K562 (cell line): Measurements from ENCODE around the gene LAMA3. TPM values are rescaled to one million over a fixed set of nuclear protein-coding genes. Genes with fewer than 3 reads are reported as not detected.

Experiments used
- ATAC-seq: fragments of 200-7000 bp; cut with Tn5 transposase; 3 replicates; pipeline ENCODE4 v1.9.1; 2020; ENCODE audit warnings: moderate library complexity
- BruUV-seq: library from RNA; stranded (reverse); fragments of 400-500 nt; replicated peaks from 2 replicates; lab custom pipeline; 2021; lab: Mats Ljungman, UMichigan
- CTCF ChIA-PET: fragments of 300-600 bp; formaldehyde crosslinking; extraction: SDS; loops from one replicate; lab custom pipeline; 2021; ENCODE audit warnings: low intra/inter-chr PET ratio; lab: Yijun Ruan, JAX
- POLR2A ChIA-PET: fragments of 300-600, 350-650 bp; sonication (Branson Sonifier 250); formaldehyde crosslinking; extraction: SDS; loops from one replicate; lab custom pipeline; 2021; ENCODE audit warnings: antibody characterized with exemption, inconsistent platforms; lab: Yijun Ruan, JAX
- DNase-seq, 4 experiments: peaks; one replicate each; pipeline versions ENCODE4 v3.0.0 to v3.0.0-alpha.2; 2011 to 2018; ENCODE audit warnings: low spot score in 3 of 4, mixed read lengths in 3 of 4; ENCODE audit errors: extremely low read depth in 1 of 4
- FAIRE-seq: peaks from 2 replicates; lab custom pipeline; 2011; peaks lifted over from hg19 to GRCh38; lab: Jason Lieb, UNC
- H2AFZ ChIP-seq: 2 replicates; pipeline ENCODE4 v1.6.0; 2011; ENCODE audit warnings: low read depth, low read length, control low read depth, inconsistent platforms
- H3K27ac ChIP-seq: fragments of 200-600 bp; 3 replicates; pipeline ENCODE4 v1.8.0; 2011; ENCODE audit warnings: low read depth, mild to moderate bottlenecking, control low read depth, inconsistent platforms, low read length, moderate library complexity, mixed read lengths; ENCODE audit errors: extremely low read depth
- H3K27me3 ChIP-seq, 2 experiments: fragments of 300-600 bp in 1 of 2; 2 replicates in 1 of 2; 3 replicates in 1 of 2; pipeline versions ENCODE4 v1.6.0 to v1.8.0; 2011; ENCODE audit warnings: inconsistent platforms in 2 of 2, low read length in 2 of 2, mild to moderate bottlenecking in 1 of 2, mixed read lengths in 1 of 2, moderate library complexity in 1 of 2; ENCODE audit not compliant: control insufficient read depth in 2 of 2, insufficient read depth in 2 of 2
- H3K36me3 ChIP-seq: fragments of 300-600 bp; 3 replicates; pipeline ENCODE4 v1.8.0; 2011; ENCODE audit warnings: mild to moderate bottlenecking, low read length, inconsistent platforms; ENCODE audit not compliant: control insufficient read depth, insufficient read depth
- H3K4me1 ChIP-seq, 2 experiments: fragments of 200-600 bp in 1 of 2; replicated peaks in 1 of 2; 2 replicates in 1 of 2; 3 replicates in 1 of 2; pipeline versions ENCODE4 v1.5.1 to v1.8.0; 2011; ENCODE audit warnings: inconsistent platforms in 2 of 2, low read length in 2 of 2, mild to moderate bottlenecking in 1 of 2, mixed read lengths in 1 of 2, moderate library complexity in 1 of 2; ENCODE audit not compliant: control insufficient read depth in 2 of 2, insufficient read depth in 2 of 2
- H3K4me2 ChIP-seq: 2 replicates; pipeline ENCODE4 v1.6.1; 2011; ENCODE audit warnings: low read length, control low read depth, inconsistent platforms, mixed read lengths; ENCODE audit not compliant: insufficient read depth
- H3K4me3 ChIP-seq: fragments of 200-600 bp; sonication (generic), shearing (Covaris generic); 2 replicates; pipeline ENCODE4 v1.5.1; 2016; ENCODE audit warnings: control low read depth, inconsistent platforms
- H3K79me2 ChIP-seq: fragments of 200-600 bp; 3 replicates; pipeline ENCODE4 v1.8.0; 2011; ENCODE audit warnings: low read length, inconsistent platforms; ENCODE audit not compliant: control insufficient read depth, insufficient read depth
- H3K9ac ChIP-seq, 2 experiments: 2 replicates each; pipeline versions ENCODE4 v1.6.0 to v1.6.1; 2011; ENCODE audit warnings: low read depth in 2 of 2, low read length in 2 of 2, control low read depth in 1 of 2, inconsistent platforms in 1 of 2, mild to moderate bottlenecking in 1 of 2, mixed read lengths in 1 of 2; ENCODE audit not compliant: insufficient read depth in 1 of 2
- H3K9me1 ChIP-seq: one replicate; pipeline ENCODE4 v1.6.0; 2011; ENCODE audit warnings: inconsistent platforms, mild to moderate bottlenecking, low read length, moderate library complexity; ENCODE audit not compliant: control insufficient read depth, insufficient read depth
- H3K9me3 ChIP-seq: replicated peaks from 2 replicates; pipeline ENCODE4 v1.5.1; 2011; ENCODE audit warnings: low read depth, low read length, inconsistent platforms; ENCODE audit not compliant: control insufficient read depth, insufficient read depth
- H4K20me1 ChIP-seq: replicated peaks from 2 replicates; pipeline ENCODE4 v1.6.1; 2011; ENCODE audit warnings: low read length, inconsistent platforms, mixed read lengths; ENCODE audit not compliant: control insufficient read depth, insufficient read depth
- CREBBP ChIP-seq: IDR thresholded peaks from one replicate; pipeline ENCODE4 v1.6.1; 2012; ENCODE audit warnings: low read depth, mild to moderate bottlenecking, control low read depth, inconsistent platforms, low read length
- E2F8 ChIP-seq: fragments of 450-650 bp; IDR thresholded peaks from 2 replicates; pipeline ENCODE4 v1.7.1; 2018; ENCODE audit warnings: mild to moderate bottlenecking, low read depth; ENCODE audit not compliant: partially characterized antibody
- IRF9 ChIP-seq: fragments of 450-650 bp; IDR thresholded peaks from 2 replicates; pipeline ENCODE4 v1.6.1; 2016; ENCODE audit warnings: missing biosample characterization, missing genetic modification characterization
- PHB2 ChIP-seq: fragments of 450-650 bp; IDR thresholded peaks from 2 replicates; pipeline ENCODE4 v1.6.1; 2017; ENCODE audit warnings: low read depth
- THRB ChIP-seq: fragments of 450-650 bp; formaldehyde crosslinking; conservative IDR thresholded peaks from 2 replicates; pipeline ENCODE4 v1.4.0; 2022; ENCODE audit warnings: mild to moderate bottlenecking, missing genetic modification characterization
- ZFX ChIP-seq: sonication (generic); formaldehyde crosslinking; IDR thresholded peaks from 2 replicates; pipeline ENCODE4 v1.8.0; 2022; ENCODE audit warnings: mild to moderate bottlenecking, missing genetic modification reagents, moderate library complexity
- WGBS: fragments of 100-300 bp; shearing (Covaris generic); methylation state at CpG from one replicate; pipeline ENCODE4 v1.1.6; 2016; ENCODE audit warnings: low coverage, mixed read lengths; ENCODE audit not compliant: insufficient coverage; ENCODE audit errors: missing lambda C conversion rate; 5-methylcytosine and 5-hydroxymethylcytosine counted together
- in situ Hi-C: fragments of 300-500 bp; cut with MboI; formaldehyde crosslinking; loops from 4 replicates; pipeline ENCODE4 v1.15.0; 2018; ENCODE audit warnings: inconsistent platforms, mixed read lengths
- intact Hi-C: fragments of 100-400 bp; cut with micrococcal nuclease; formaldehyde crosslinking; loops from 2 replicates; pipeline ENCODE4 v1.14.2; 2022
- polyA plus RNA-seq, 8 experiments: library from polyadenylated mRNA; depleted of rRNA in 4 of 8; stranded (reverse) in 5 of 8; unstranded in 3 of 8; fragments of >200 nt; fragmentation: Nextera tagmentation in 2 of 8; fragmentation: Illumina TruSeq in 1 of 8; extraction: Ambion mirVana in 2 of 8; extraction: Trizol in 1 of 8; gene quantifications; 2 replicates each; pipeline versions ENCODE4 v1.2.1 to v1.2.3, GENCODE V29; 2011 to 2014; ENCODE audit warnings: inconsistent platforms in 1 of 8, missing spikeins in 1 of 8
- total RNA-seq, 7 experiments: library from RNA; depleted of rRNA in 6 of 7; stranded (reverse); fragments of >200 nt in 6 of 7; fragmentation: Illumina TruSeq in 2 of 7; extraction: Trizol in 2 of 7; gene quantifications; 2 replicates each; pipeline versions ENCODE4 v1.2.1 to v1.2.3, GENCODE V29; 2011 to 2021; ENCODE audit warnings: low replicate concordance in 1 of 7

The LAMA3 gene
- total and polyA plus RNA-seq, 9 of the 15 experiments (the other 6 are each of a cell fraction or from before 2014, with no cell fraction given) = 0.07 TPM; not detected in 8

- Histone ChIP-seq H3K9me1 (no peaks in the 10 kb centered on the region), H3K79me2 (no peaks in the 10 kb centered on the region), H3K27ac (no peak overlapping the region), H4K20me1 (no peaks in the 10 kb centered on the region), H3K9me3 (no peaks in the 10 kb centered on the region), H3K4me2 (no peak overlapping the region), H3K9ac (no peak overlapping the region), H3K4me3 (no peak overlapping the region), H3K27me3 (peaks cover 0 to 2% of the 10 kb centered on the region in 2 experiments; a peak in 2 of 5 replicates), H3K4me1 (no peaks in the 10 kb centered on the region), H3K36me3 (no peaks in the 10 kb centered on the region), H2AFZ (no peak overlapping the region)
- DNase-seq (no peak), ATAC-seq (no peak), FAIRE-seq (no peak)
- CTCF ChIA-PET = no interaction called here
- 2% methylated on average over 5 of the region's 5 CpGs for WGBS
- intact Hi-C loops (no loop called here), in situ Hi-C loops (no loop called here)
- BruUV-seq = no TSS peak
- no peak for TF ChIP-seq E2F8
- TF ChIP-seq ZFX (CRISPR knock-in tag) = no peak
- TF ChIP-seq IRF9 = no peak
- TF ChIP-seq PHB2 = no peak
- no peak for TF ChIP-seq THRB (CRISPR knock-in tag)
- no peak for TF ChIP-seq CREBBP
- POLR2A ChIA-PET = interaction anchor here (0.5 kb wide), 1 partner anchor 14 kb away, joined by 3 read pairs; no protein-coding TSS in a partner anchor
Measured at GRCh38 chr18:23938901-23939341, 249.7 kb downstream of the LAMA3 start.
